Epithelial cell of umbilical artery (primary cell): ENCODE data around the gene CPLX1. TPM values are rescaled to one million over a fixed set of nuclear protein-coding genes. Genes with fewer than 3 reads are reported as not detected.

ENCODE experiments used
- total RNA-seq: library from RNA; depleted of rRNA; stranded (reverse); fragments of >200 nt; gene quantifications from 2 replicates; pipeline ENCODE4 v1.2.3, GENCODE V29; 2014

Gene CPLX1
- total RNA-seq = not detected in 2 replicates

DNA sequence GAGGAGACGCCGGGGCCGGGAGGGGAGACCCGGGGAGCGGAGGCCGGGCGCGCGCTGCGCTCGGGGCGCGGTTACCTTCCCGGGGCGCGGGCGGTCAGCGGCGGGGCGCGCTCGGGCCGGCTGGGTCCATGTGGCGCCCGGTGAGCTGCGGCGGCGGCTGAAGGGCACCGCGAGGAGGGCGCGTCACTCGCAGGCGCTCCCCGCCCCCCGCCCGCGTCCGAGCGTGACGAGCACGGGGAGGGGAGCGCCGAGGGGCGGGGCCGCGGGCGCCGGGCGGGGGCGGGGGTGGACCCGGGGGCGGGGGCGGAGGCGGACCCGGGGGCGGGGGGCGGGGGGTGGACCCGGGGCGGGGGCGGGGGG, at the start of gene CPLX1:
Gene CPLX1, minus strand, starts transcription at position 159 of the 360 bp plus-strand sequence. CDS start 1,607 bp downstream, outside the sequence.

Other genes starting within 250 kb of the CPLX1 start
- not detected in 2 replicates for gene TMEM271, start 249.8 kb downstream of the CPLX1 start, total RNA-seq
- 7.5 and 10.2 TPM in 2 replicates for gene PDE6B, start 200.6 kb downstream of the CPLX1 start, total RNA-seq
- 78.0 and 168 TPM in 2 replicates for gene ATP5ME, start 151.9 kb downstream of the CPLX1 start, total RNA-seq
- gene MYL5, start 151.6 kb downstream of the CPLX1 start, total RNA-seq = 5.0 and 10.1 TPM in 2 replicates
- gene SLC49A3, start 137.0 kb downstream of the CPLX1 start, total RNA-seq = 1.9 and 5.2 TPM in 2 replicates
- gene PCGF3, start 120.3 kb downstream of the CPLX1 start, total RNA-seq = 46.4 and 62.9 TPM in 2 replicates
- 45.4 and 46.4 TPM in 2 replicates for gene GAK, start 106.2 kb upstream of the CPLX1 start, total RNA-seq
- 4.5 and 4.7 TPM in 2 replicates for gene TMEM175, start 106.3 kb upstream of the CPLX1 start, total RNA-seq
- gene DGKQ, start 147.4 kb upstream of the CPLX1 start, total RNA-seq = 17.9 and 18.8 TPM in 2 replicates
- 3.0 and 6.8 TPM in 2 replicates for gene IDUA, start 160.9 kb upstream of the CPLX1 start, total RNA-seq
- gene SLC26A1, start 167.3 kb upstream of the CPLX1 start, total RNA-seq = not detected in 2 replicates
- 4.7 and 10.7 TPM in 2 replicates for gene FGFRL1, start 185.5 kb upstream of the CPLX1 start, total RNA-seq